PC-9 (cell line): ENCODE data around the gene FOXN1.

Experiments
- EZH2 ChIP-seq: fragments of 200-600 bp; sonication (generic); IDR thresholded peaks from 2 replicates; pipeline ENCODE4 v1.8.0; 2017; ENCODE audit warnings: antibody characterized with exemption, low read depth
- TF ChIP-seq, protein P1 (sequence below): fragments of 200-600 bp; sonication (generic); conservative IDR thresholded peaks from 2 replicates; pipeline ENCODE4 v1.6.1; 2017; ENCODE audit warnings: mixed run types, antibody characterized with exemption, mild to moderate bottlenecking, moderate library complexity

DNA sequence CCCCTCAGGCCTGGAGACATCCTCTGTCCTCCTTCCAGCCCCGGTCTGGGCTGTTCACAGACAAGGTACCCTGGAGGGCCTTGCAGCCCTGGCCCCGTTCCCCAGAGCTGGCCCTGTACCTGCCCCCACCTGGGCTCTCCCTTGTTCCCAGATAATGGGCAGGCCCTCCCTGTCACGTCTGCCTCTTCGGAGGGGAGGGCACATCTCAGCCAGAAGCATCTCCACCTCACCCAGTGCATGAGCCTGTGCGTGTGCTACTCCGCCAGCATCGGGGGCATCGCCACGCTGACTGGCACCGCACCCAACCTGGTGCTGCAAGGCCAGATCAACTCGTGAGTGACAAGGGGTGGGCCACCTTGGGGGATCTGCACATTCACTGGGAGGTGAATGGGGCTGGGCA is 14.9 kb upstream of the FOXN1 start:
- TF ChIP-seq, protein P1, sequence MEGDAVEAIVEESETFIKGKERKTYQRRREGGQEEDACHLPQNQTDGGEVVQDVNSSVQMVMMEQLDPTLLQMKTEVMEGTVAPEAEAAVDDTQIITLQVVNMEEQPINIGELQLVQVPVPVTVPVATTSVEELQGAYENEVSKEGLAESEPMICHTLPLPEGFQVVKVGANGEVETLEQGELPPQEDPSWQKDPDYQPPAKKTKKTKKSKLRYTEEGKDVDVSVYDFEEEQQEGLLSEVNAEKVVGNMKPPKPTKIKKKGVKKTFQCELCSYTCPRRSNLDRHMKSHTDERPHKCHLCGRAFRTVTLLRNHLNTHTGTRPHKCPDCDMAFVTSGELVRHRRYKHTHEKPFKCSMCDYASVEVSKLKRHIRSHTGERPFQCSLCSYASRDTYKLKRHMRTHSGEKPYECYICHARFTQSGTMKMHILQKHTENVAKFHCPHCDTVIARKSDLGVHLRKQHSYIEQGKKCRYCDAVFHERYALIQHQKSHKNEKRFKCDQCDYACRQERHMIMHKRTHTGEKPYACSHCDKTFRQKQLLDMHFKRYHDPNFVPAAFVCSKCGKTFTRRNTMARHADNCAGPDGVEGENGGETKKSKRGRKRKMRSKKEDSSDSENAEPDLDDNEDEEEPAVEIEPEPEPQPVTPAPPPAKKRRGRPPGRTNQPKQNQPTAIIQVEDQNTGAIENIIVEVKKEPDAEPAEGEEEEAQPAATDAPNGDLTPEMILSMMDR: no peak
- no peak for TF ChIP-seq EZH2
